Fibroblast of pulmonary artery (primary cell): ENCODE results near the gene GBF1.

Experiments
- DNase-seq: peaks from one replicate; pipeline ENCODE4 v3.0.0-alpha.2; 2010; ENCODE audit warnings: low read depth
- H3K4me3 ChIP-seq: replicated peaks from 2 replicates; pipeline ENCODE4 v1.5.1; 2011; ENCODE audit warnings: low read depth, mild to moderate bottlenecking, control low read depth, low read length, moderate library complexity
- TF ChIP-seq, protein P1 (sequence below): IDR thresholded peaks from 2 replicates; pipeline ENCODE4 v1.5.1; 2011; ENCODE audit warnings: mild to moderate bottlenecking, control low read depth, low read length, inconsistent platforms; ENCODE audit errors: missing control alignments

Gene GBF1

GRCh38 chr10:102354451-102354850 lies 109.1 kb downstream of the GBF1 start:
- TF ChIP-seq, protein P1, sequence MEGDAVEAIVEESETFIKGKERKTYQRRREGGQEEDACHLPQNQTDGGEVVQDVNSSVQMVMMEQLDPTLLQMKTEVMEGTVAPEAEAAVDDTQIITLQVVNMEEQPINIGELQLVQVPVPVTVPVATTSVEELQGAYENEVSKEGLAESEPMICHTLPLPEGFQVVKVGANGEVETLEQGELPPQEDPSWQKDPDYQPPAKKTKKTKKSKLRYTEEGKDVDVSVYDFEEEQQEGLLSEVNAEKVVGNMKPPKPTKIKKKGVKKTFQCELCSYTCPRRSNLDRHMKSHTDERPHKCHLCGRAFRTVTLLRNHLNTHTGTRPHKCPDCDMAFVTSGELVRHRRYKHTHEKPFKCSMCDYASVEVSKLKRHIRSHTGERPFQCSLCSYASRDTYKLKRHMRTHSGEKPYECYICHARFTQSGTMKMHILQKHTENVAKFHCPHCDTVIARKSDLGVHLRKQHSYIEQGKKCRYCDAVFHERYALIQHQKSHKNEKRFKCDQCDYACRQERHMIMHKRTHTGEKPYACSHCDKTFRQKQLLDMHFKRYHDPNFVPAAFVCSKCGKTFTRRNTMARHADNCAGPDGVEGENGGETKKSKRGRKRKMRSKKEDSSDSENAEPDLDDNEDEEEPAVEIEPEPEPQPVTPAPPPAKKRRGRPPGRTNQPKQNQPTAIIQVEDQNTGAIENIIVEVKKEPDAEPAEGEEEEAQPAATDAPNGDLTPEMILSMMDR = no peak
- H3K4me3 ChIP-seq = no peak overlapping the region
- DNase-seq = no peak

DNA sequence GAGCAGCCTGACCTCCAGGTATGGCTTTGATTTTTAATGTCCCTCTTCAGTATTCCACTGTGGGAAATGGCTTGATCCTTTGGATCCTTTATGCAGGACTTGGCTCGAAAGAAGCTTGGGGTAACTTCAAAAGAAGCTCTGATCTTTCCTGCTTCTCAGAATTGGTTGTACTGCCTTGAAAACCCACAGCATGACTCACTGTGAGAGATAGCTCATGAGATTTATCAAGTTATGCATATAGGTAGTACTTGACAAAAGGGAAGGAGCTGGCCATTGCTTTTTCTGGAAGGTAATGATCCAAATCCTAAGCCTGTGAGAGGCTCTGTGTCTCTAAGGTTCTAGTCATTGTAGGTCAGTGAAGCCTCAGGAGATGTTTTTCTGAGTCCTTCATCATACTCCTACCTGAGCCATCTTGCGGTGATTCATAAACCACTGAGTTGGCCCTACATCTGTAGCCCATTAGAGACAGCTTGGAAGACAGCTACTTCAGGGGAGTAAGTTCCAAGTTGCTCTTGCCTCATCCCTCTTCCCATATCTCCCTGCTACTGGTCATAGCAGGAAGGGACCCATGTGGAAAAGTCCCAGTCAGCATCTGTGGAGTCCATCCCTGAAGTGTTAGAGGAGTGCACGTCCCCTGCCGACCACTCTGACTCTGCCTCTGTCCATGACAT lies 113.5 kb downstream of the GBF1 start:
- no peak for DNase-seq
- TF ChIP-seq, protein P1 = no peak
- H3K4me3 ChIP-seq = no peak overlapping the region

DNA sequence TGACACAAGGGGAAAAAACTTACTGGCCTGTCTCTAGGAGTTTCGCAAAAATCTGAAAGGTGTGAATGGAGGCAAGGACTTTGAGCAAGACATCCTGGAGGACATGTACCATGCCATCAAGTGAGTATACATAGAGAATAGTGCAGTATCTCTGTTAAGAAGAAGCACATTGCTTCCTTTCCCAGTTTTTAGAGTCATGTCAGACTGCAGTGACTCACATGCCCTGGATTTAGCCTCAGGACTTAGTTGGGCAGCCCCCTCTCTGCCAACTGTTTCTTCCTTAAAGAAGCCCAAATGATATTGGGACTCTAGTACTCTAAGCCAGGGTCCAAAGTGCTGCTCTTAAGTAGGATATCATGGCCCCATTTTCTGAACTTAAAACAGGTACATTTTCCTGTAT lies 122.1 kb downstream of the GBF1 start:
- no peak for DNase-seq
- TF ChIP-seq, protein P1 = no peak
- H3K4me3 ChIP-seq = no peak overlapping the region

DNA sequence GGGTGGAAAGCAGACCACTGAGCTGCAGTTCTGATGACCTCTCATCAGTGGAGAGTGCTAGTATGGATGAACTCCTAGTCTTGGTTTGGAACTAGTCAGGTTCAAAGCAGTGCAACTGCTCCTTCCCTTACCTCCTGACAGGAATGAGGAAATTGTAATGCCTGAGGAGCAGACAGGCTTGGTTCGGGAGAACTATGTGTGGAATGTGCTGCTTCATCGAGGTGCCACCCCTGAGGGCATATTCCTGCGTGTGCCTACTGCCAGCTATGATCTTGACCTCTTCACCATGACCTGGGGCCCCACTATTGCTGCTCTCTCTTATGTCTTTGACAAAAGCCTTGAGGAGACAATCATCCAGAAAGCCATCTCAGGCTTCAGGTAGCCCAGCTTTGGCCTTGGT lies 122.7 kb downstream of the GBF1 start:
- TF ChIP-seq, protein P1 = no peak
- H3K4me3 ChIP-seq = no peak overlapping the region
- DNase-seq = no peak

- TF ChIP-seq, protein P1 = no peak
- no peak for DNase-seq
- no peak overlapping the region for H3K4me3 ChIP-seq
Observed at GRCh38 chr10:102371295-102371694, 126.0 kb downstream of the GBF1 start.

DNA sequence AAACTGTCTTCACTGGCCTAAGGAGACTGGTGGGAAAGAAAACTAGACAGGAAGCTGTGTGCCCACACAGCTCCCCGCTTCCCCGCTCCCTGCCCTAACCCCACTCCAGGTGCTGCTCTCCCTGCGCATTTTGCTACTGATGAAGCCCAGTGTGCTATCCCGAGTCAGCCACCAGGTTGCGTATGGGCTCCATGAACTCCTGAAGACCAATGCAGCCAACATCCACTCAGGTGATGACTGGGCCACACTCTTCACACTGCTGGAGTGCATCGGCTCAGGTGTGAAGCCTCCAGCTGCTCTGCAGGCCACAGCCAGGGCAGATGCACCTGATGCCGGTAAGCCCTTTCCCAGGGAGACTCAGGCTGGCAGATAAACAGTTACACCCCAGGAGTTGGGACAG lies 129.9 kb downstream of the GBF1 start:
- peak; percentile 7 for DNase-seq
- H3K4me3 ChIP-seq = no peak overlapping the region
- TF ChIP-seq, protein P1 = peak; percentile 10

GRCh38 chr10:102375867-102376266 lies 130.5 kb downstream of the GBF1 start:
- TF ChIP-seq, protein P1 = no peak
- H3K4me3 ChIP-seq = no peak overlapping the region
- no peak for DNase-seq
